Measurements from ENCODE around the gene NRG3. TPM values are rescaled to one million over a fixed set of nuclear protein-coding genes. Genes with fewer than 3 reads are reported as not detected.

The NRG3 gene
- total RNA-seq, 2 donors from 2014 or later: 1.7 to 2.3 TPM

DNA sequence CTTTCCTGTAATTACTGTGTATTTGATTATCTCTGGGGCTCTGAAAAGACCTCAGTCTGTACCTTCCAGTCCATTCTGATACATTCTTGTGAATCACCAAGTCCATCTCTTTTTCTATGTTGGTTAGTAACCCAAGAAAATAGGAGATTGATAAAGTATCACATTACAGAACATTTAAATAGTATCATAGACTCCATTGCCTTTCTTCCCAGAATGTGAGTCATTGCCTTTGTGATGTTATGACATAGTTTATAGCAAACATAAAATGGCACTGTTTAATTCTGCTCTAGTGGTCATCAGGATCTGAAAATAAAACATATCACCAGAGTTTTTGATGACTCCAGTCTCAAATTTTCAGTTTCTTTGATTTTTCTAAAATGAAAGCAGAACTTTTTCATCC lies 78.4 kb downstream of the NRG3 start:
- Histone ChIP-seq H3K27ac (ENCODE audit: low read depth, low read length) (no peak overlapping the region), H3K4me3 (ENCODE audit: low read length) (no peak overlapping the region), H3K9ac (ENCODE audit: extremely low read depth, low read length, poor library complexity, severe bottlenecking) (no peak overlapping the region), H3K36me3 (ENCODE audit: control insufficient read depth, insufficient read depth, low read length) (no peaks in the 10 kb centered on the region), H3K4me1 (ENCODE audit: control insufficient read depth, insufficient read depth, low read length) (no peaks in the 10 kb centered on the region), H3K27me3 (ENCODE audit: control insufficient read depth, insufficient read depth, low read length, poor library complexity, severe bottlenecking) (no peaks in the 10 kb centered on the region), H3K9me3 (ENCODE audit: control insufficient read depth, low read length) (no peaks in the 10 kb centered on the region)
- no peaks in the 10 kb centered on the region for H3K9me3 Mint-ChIP-seq
- TF ChIP-seq, protein P1, sequence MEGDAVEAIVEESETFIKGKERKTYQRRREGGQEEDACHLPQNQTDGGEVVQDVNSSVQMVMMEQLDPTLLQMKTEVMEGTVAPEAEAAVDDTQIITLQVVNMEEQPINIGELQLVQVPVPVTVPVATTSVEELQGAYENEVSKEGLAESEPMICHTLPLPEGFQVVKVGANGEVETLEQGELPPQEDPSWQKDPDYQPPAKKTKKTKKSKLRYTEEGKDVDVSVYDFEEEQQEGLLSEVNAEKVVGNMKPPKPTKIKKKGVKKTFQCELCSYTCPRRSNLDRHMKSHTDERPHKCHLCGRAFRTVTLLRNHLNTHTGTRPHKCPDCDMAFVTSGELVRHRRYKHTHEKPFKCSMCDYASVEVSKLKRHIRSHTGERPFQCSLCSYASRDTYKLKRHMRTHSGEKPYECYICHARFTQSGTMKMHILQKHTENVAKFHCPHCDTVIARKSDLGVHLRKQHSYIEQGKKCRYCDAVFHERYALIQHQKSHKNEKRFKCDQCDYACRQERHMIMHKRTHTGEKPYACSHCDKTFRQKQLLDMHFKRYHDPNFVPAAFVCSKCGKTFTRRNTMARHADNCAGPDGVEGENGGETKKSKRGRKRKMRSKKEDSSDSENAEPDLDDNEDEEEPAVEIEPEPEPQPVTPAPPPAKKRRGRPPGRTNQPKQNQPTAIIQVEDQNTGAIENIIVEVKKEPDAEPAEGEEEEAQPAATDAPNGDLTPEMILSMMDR (conservative IDR thresholded peaks at IDR 0.05): no peak
- no peaks in the 10 kb centered on the region for H3K36me3 Mint-ChIP-seq (ENCODE audit: low read depth)
- no peaks in the 10 kb centered on the region for H3K27me3 Mint-ChIP-seq (ENCODE audit: insufficient read depth)
- no peak overlapping the region for H3K27ac Mint-ChIP-seq
- no peak overlapping the region for H3K4me3 Mint-ChIP-seq
- peaks cover 21% of the 10 kb centered on the region for H3K4me1 Mint-ChIP-seq
- DNase-seq: no peak

GRCh38 chr10:81957976-81958375 lies 83.0 kb downstream of the NRG3 start:
- Histone ChIP-seq H3K9ac (ENCODE audit: extremely low read depth, low read length, poor library complexity, severe bottlenecking) (no peak overlapping the region), H3K36me3 (ENCODE audit: control insufficient read depth, insufficient read depth, low read length) (no peaks in the 10 kb centered on the region), H3K9me3 (ENCODE audit: control insufficient read depth, low read length) (no peaks in the 10 kb centered on the region), H3K27me3 (ENCODE audit: control insufficient read depth, insufficient read depth, low read length, poor library complexity, severe bottlenecking) (no peaks in the 10 kb centered on the region), H3K4me3 (ENCODE audit: low read length) (no peak overlapping the region), H3K4me1 (ENCODE audit: control insufficient read depth, insufficient read depth, low read length) (no peaks in the 10 kb centered on the region), H3K27ac (ENCODE audit: low read depth, low read length) (no peak overlapping the region)
- Mint-ChIP-seq H3K4me1 (peaks cover 16% of the 10 kb centered on the region), H3K9me3 (no peaks in the 10 kb centered on the region), H3K27me3 (ENCODE audit: insufficient read depth) (no peaks in the 10 kb centered on the region), H3K4me3 (no peak overlapping the region), H3K27ac (no peak overlapping the region), H3K36me3 (ENCODE audit: low read depth) (peaks cover 2% of the 10 kb centered on the region)
- no peak for DNase-seq
- WGBS, 2 experiments (ENCODE audit: insufficient coverage in 1 of 2, insufficient read length in 1 of 2): 83 to 89% methylated on average over 1 to 2 of the region's 2 CpGs
- TF ChIP-seq, protein P1 (conservative IDR thresholded peaks at IDR 0.05): no peak

DNA sequence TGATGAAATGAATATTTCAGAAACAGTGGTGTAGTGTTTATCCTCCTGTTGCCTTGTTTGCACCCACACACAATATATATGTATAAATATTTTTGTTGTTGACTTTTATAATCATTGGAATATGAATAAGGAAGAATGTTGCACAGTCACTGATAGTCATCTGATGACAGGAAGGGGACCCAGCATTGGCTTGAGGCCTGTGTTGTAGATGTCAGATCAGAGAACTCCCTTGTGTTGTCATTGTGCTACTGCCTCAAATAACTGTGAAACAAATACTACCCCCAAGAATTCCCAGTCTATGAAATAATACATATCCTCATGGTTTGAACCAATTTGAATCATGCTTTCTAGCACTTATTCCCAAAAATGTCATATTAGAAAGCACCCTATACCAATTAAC lies 84.0 kb downstream of the NRG3 start:
- Histone ChIP-seq H3K36me3 (ENCODE audit: control insufficient read depth, insufficient read depth, low read length) (no peaks in the 10 kb centered on the region), H3K27me3 (ENCODE audit: control insufficient read depth, insufficient read depth, low read length, poor library complexity, severe bottlenecking) (no peaks in the 10 kb centered on the region), H3K27ac (ENCODE audit: low read depth, low read length) (no peak overlapping the region), H3K9ac (ENCODE audit: extremely low read depth, low read length, poor library complexity, severe bottlenecking) (no peak overlapping the region), H3K9me3 (ENCODE audit: control insufficient read depth, low read length) (no peaks in the 10 kb centered on the region), H3K4me3 (ENCODE audit: low read length) (no peak overlapping the region), H3K4me1 (ENCODE audit: control insufficient read depth, insufficient read depth, low read length) (no peaks in the 10 kb centered on the region)
- TF ChIP-seq, protein P1 (conservative IDR thresholded peaks at IDR 0.05): no peak
- no peaks in the 10 kb centered on the region for H3K9me3 Mint-ChIP-seq
- no peak overlapping the region for H3K27ac Mint-ChIP-seq
- no peak overlapping the region for H3K4me3 Mint-ChIP-seq
- peaks cover 2% of the 10 kb centered on the region for H3K36me3 Mint-ChIP-seq (ENCODE audit: low read depth)
- no peaks in the 10 kb centered on the region for H3K27me3 Mint-ChIP-seq (ENCODE audit: insufficient read depth)
- DNase-seq: no peak
- H3K4me1 Mint-ChIP-seq: peaks cover 8% of the 10 kb centered on the region

Measured in endodermal cell (in vitro differentiated cells).